Measurements from ENCODE around the gene SPACA7. TPM values are rescaled to one million over a fixed set of nuclear protein-coding genes. Genes with fewer than 3 reads are reported as not detected.

Gene SPACA7
- total RNA-seq, 1 experiment from 2014 or later = not detected

DNA sequence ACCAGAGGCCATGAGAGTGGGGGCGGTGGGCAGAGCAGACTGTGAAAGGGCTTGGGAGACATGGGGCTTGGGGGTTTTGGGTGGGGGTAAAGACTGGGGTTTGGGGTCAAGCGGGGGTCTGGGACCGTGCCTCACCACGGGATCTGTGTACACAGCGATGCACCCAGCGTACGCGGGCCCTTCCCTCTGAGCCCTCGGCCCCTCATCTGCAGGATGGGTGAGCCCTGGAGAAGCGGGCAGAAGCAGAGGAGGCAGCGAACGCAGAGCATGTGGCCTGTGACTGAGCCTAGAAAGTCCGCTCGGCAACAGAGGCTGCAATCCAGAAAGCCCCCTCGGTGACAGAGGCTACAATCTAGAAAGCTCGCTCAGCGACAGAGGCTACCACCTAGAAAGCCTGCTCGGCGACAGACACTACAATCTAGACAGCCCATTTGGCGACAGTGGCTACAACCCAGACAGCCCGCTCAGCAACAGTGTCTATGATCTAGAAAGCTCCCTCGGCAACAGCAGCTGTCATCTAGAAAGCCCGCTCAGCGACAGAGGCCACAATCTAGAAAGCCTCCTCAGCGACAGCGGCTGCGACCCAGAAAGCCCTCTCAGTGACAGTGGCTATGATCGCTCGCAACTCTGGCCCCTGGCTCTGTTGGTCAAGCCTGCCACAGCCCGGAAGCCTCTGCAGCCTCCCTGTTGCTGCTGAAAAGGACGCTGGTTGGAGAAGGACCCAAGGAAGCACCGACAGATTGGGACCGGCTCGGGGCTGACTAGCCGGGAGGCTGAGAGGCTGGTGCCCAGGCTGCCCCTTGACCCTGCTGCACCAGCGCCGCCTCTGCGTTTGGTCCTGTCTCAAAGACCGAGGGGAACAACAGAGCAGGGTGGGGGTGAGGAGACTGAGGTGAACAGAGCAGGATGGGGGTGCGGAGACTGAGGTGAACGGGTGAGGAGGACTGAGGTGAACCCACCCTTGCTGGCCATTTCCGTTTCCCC lies 68.6 kb downstream of the SPACA7 start:
- ChIA-PET POLR2A (no interaction called here), CTCF (interaction anchor here (0.6 to 3.3 kb wide), 4 partner anchors 342 to 970 kb away, joined by 3 to 26 read pairs (median 11); no protein-coding TSS in a partner anchor), RAD21 (ENCODE audit: low non-redundant PET in 1 of 2, low total read pairs in 2 of 2, uncharacterized antibody in 2 of 2, unreplicated experiment in 2 of 2) (interaction anchor here (0.9 to 1.4 kb wide), 4 partner anchors 940 to 970 kb away, joined by 3 to 7 read pairs (median 4); no protein-coding TSS in a partner anchor)
- Histone ChIP-seq H3K4me3 (replicated peaks in 1 of 2; ENCODE audit: low read depth in 1 of 2, low read length in 2 of 2) (no peak overlapping the region), H3K36me3 (ENCODE audit: control insufficient read depth in 1 of 2, insufficient read depth in 2 of 2, low read length in 2 of 2) (no peaks in the 10 kb centered on the region), H2AFZ (ENCODE audit: low read depth, low read length, poor library complexity, severe bottlenecking) (no peak overlapping the region), H3K9me3 (ENCODE audit: control insufficient read depth in 1 of 2, insufficient read depth in 1 of 2, low read depth in 1 of 2, low read length in 2 of 2) (no peaks in the 10 kb centered on the region), H3K27me3 (ENCODE audit: insufficient read depth, low read length) (no peaks in the 10 kb centered on the region), H3K4me1 (ENCODE audit: control insufficient read depth in 1 of 2, insufficient read depth in 2 of 2, low read length in 2 of 2) (no peaks in the 10 kb centered on the region), H3K4me2 (ENCODE audit: low read length) (no peak overlapping the region), H3K27ac (ENCODE audit: low read depth, low read length) (no peak overlapping the region), H3K9me2 (ENCODE audit: insufficient read depth) (no peaks in the 10 kb centered on the region), H3K9ac (ENCODE audit: low read length) (no peak overlapping the region), H4K20me1 (ENCODE audit: insufficient read depth) (no peaks in the 10 kb centered on the region), H3K79me2 (ENCODE audit: insufficient read depth, low read length) (no peaks in the 10 kb centered on the region)
- BruUV-seq (replicated peaks) = no TSS peak
- TF ChIP-seq EGR1 (IDR thresholded peaks at IDR 0.05; ENCODE audit: low read depth) (no peak), CBX3 (IDR thresholded peaks at IDR 0.05; ENCODE audit: low read depth) (no peak), FOSL1 (IDR thresholded peaks at IDR 0.05; ENCODE audit: low read depth) (no peak), POLR2AphosphoS5 (IDR thresholded peaks at IDR 0.05; ENCODE audit: low read depth, low read length) (no peak), YY1 (IDR thresholded peaks at IDR 0.05; ENCODE audit: extremely low read depth, insufficient replicate concordance, low read depth, low read length) (no peak), CEBPB (IDR thresholded peaks at IDR 0.05; ENCODE audit: low read depth) (no peak), SP1 (IDR thresholded peaks at IDR 0.05; ENCODE audit: low read depth) (no peak), ZNF274 (IDR thresholded peaks at IDR 0.05; ENCODE audit: low read depth, low read length) (no peak), EZH2phosphoT487 (IDR thresholded peaks at IDR 0.05; ENCODE audit: borderline replicate concordance) (no peak), SRF (IDR thresholded peaks at IDR 0.05; ENCODE audit: low read depth) (no peak), ZFX (IDR thresholded peaks at IDR 0.05) (no peak)
- TF ChIP-seq, protein P1, sequence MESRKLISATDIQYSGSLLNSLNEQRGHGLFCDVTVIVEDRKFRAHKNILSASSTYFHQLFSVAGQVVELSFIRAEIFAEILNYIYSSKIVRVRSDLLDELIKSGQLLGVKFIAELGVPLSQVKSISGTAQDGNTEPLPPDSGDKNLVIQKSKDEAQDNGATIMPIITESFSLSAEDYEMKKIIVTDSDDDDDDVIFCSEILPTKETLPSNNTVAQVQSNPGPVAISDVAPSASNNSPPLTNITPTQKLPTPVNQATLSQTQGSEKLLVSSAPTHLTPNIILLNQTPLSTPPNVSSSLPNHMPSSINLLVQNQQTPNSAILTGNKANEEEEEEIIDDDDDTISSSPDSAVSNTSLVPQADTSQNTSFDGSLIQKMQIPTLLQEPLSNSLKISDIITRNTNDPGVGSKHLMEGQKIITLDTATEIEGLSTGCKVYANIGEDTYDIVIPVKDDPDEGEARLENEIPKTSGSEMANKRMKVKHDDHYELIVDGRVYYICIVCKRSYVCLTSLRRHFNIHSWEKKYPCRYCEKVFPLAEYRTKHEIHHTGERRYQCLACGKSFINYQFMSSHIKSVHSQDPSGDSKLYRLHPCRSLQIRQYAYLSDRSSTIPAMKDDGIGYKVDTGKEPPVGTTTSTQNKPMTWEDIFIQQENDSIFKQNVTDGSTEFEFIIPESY (IDR thresholded peaks at IDR 0.05; ENCODE audit: extremely low read depth, insufficient replicate concordance, low read length) = no peak
- TF ChIP-seq, protein P2, sequence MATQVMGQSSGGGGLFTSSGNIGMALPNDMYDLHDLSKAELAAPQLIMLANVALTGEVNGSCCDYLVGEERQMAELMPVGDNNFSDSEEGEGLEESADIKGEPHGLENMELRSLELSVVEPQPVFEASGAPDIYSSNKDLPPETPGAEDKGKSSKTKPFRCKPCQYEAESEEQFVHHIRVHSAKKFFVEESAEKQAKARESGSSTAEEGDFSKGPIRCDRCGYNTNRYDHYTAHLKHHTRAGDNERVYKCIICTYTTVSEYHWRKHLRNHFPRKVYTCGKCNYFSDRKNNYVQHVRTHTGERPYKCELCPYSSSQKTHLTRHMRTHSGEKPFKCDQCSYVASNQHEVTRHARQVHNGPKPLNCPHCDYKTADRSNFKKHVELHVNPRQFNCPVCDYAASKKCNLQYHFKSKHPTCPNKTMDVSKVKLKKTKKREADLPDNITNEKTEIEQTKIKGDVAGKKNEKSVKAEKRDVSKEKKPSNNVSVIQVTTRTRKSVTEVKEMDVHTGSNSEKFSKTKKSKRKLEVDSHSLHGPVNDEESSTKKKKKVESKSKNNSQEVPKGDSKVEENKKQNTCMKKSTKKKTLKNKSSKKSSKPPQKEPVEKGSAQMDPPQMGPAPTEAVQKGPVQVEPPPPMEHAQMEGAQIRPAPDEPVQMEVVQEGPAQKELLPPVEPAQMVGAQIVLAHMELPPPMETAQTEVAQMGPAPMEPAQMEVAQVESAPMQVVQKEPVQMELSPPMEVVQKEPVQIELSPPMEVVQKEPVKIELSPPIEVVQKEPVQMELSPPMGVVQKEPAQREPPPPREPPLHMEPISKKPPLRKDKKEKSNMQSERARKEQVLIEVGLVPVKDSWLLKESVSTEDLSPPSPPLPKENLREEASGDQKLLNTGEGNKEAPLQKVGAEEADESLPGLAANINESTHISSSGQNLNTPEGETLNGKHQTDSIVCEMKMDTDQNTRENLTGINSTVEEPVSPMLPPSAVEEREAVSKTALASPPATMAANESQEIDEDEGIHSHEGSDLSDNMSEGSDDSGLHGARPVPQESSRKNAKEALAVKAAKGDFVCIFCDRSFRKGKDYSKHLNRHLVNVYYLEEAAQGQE (IDR thresholded peaks at IDR 0.05; ENCODE audit: low read depth) = no peak
- TF ChIP-seq, protein P3, sequence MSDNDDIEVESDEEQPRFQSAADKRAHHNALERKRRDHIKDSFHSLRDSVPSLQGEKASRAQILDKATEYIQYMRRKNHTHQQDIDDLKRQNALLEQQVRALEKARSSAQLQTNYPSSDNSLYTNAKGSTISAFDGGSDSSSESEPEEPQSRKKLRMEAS (IDR thresholded peaks at IDR 0.05) = no peak
- TF ChIP-seq, protein P4, sequence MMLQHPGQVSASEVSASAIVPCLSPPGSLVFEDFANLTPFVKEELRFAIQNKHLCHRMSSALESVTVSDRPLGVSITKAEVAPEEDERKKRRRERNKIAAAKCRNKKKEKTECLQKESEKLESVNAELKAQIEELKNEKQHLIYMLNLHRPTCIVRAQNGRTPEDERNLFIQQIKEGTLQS (IDR thresholded peaks at IDR 0.05) = no peak
- TF ChIP-seq, protein P5, sequence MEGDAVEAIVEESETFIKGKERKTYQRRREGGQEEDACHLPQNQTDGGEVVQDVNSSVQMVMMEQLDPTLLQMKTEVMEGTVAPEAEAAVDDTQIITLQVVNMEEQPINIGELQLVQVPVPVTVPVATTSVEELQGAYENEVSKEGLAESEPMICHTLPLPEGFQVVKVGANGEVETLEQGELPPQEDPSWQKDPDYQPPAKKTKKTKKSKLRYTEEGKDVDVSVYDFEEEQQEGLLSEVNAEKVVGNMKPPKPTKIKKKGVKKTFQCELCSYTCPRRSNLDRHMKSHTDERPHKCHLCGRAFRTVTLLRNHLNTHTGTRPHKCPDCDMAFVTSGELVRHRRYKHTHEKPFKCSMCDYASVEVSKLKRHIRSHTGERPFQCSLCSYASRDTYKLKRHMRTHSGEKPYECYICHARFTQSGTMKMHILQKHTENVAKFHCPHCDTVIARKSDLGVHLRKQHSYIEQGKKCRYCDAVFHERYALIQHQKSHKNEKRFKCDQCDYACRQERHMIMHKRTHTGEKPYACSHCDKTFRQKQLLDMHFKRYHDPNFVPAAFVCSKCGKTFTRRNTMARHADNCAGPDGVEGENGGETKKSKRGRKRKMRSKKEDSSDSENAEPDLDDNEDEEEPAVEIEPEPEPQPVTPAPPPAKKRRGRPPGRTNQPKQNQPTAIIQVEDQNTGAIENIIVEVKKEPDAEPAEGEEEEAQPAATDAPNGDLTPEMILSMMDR (IDR thresholded peaks at IDR 0.05 in 2 of 3, conservative IDR thresholded peaks at IDR 0.05 in 1 of 3; ENCODE audit: borderline replicate concordance in 1 of 3, insufficient read depth in 1 of 3, low read depth in 2 of 3, low read length in 2 of 3) = no peak
- ATAC-seq = no peak
- intact Hi-C loops (cut with micrococcal nuclease) = loop anchor here (1.0 to 10.0 kb wide), 4 partner anchors 162 to 970 kb away; no protein-coding TSS in a partner anchor
- no peak for DNase-seq (ENCODE audit: low read depth, low spot score)

All from HCT116 (cell line).